ENCODE results near the gene KCNH2.
A peak's percentile ranks its signal among the peaks of the same experiment; 100 is the strongest.

Gene KCNH2

DNA sequence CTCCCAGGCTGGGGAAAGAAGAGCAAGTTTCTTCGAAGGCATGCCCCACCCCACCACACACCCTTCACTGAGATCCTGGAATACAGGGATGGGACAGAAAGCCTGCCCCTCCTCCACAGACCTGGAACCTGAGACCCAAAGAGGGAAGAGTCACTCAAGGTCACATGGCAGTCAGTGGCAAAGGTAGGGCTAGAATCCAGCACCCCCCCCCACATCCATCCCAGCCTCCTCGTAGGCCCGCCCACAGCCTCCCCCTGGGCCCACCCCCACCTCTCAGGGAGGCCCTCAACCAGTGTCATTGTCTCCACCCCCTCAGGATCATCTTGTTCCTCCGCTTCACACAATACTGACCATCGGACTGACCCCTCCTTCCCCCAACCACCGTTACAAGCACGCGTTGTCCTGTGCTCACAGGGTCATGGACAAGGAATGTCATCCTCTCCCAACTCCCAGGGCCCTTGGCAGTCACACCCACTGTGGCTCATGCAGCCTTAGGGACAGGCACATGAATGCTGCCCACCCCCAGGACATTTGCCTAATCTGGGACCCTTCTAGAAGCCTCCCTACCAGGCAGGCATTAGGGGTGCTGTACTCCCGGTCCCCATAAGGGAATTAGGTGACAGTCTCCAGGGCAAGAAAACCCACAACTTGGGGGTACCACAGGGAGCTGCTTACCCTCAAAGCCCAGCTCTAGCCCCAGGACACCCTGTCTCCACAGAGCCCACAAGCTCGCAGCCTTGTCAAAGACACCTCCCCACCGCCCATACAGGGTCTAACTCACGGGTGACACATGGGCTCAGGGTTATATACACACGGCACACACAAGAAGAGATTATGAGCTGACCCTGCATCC is 1.4 kb downstream of the KCNH2 start:
- Mint-ChIP-seq H3K4me1 (ENCODE audit: low read depth) (peaks cover 26% of the 10 kb centered on the region), H3K36me3 (ENCODE audit: low read depth) (peaks cover 5% of the 10 kb centered on the region), H3K4me3 (peak overlapping the region; percentile 84), H3K27ac (no peak overlapping the region), H3K9me3 (no peaks in the 10 kb centered on the region), H3K27me3 (ENCODE audit: low read depth) (peaks cover 55% of the 10 kb centered on the region)

GRCh38 chr7:150975536-150976319 is 2.4 kb downstream of the KCNH2 start:
- Mint-ChIP-seq H3K36me3 (ENCODE audit: low read depth) (peaks cover 5% of the 10 kb centered on the region), H3K27ac (peak overlapping the region; percentile 57), H3K9me3 (no peaks in the 10 kb centered on the region), H3K4me1 (ENCODE audit: low read depth) (peaks cover 26% of the 10 kb centered on the region), H3K4me3 (peak overlapping the region; percentile 73), H3K27me3 (ENCODE audit: low read depth) (peaks cover 48% of the 10 kb centered on the region)

DNA sequence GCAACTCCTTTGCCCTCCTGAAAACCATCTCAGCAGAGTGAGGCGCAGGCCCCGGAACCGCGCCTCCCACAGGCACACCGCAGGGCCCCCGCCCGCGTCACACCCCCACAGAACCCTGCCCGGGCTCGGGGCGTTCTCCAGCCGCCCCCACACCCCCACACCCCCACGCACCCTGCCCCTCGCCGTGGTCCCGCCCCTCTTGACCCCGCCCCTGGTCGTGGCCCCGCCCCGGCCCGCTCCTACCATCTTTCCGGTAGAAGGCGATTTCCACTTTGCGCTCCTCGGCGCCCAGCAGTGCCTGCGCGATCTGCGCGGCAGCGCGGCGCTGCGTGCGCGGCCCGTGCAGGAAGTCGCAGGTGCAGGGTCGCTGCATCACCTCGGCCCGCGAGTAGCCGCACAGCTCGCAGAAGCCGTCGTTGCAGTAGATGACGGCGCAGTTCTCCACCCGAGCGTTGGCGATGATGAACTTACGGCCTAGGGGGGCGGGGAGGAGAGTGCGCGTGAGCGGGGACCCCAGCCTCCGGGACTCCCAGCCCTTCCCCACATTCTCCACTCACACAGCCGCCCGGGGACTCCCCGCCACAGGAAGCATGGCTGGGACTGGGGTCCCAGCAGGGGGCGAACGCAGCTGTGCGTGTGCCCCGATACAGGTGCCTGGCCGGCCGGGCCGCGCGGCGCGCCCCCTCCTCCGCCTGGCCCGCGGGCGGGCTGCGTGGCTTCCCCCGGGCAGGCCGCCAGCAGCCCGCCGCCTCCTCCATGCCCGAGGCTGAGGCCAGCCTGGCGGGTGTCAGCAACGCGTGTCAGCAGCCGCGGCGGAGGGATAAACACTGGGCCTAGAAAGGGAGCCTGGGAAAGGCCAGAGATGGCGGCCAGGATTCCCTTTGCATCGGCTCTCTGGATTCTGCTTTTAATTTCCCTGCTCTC is 3.4 kb downstream of the KCNH2 start:
- Mint-ChIP-seq H3K4me3 (peak overlapping the region; percentile 79), H3K9me3 (no peaks in the 10 kb centered on the region), H3K27me3 (ENCODE audit: low read depth) (peaks cover 38% of the 10 kb centered on the region), H3K4me1 (ENCODE audit: low read depth) (peaks cover 26% of the 10 kb centered on the region), H3K27ac (peak overlapping the region; percentile 59), H3K36me3 (ENCODE audit: low read depth) (peaks cover 5% of the 10 kb centered on the region)

DNA sequence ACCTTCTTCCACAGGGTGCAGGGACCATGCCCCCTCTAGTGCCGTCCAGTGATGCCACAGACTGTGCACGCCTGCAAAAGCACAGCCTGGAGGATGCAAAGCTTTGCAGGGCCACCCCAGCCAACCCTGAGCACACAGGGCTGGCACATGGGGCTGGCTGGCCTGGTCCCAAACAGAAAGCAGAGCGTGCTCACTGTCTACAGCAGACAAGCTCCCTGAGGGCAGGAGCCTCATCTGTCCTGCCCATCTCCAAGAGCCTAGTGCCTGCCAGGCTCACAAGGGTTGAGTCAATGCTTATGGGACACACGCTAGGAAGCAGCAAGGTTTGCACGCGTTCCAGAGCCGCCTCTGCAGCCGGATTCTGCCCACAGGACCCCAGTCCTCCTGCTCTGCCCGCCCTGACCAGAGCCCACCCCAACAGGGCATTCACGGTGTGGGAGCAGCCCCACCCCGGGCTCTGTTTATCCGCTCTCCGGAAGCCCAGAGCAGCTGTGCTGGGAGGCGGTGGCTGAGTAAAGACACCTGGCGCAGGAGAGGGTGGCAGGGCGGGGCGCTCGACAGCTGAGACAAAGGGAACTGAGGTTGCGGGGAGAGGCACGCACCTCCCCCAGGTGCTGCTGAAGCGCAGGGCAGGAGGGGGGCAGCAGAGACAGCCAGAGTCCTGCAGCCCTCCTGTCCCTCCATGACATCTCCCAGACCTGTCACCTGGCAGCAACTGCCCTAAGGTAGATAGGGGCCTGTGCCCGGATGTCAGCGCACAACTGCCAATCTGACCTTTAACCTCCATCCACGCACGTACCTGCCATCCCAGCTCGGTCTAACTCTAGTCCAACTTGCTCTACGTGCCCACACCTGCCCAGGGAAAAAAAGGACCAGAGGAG is 4.3 kb downstream of the KCNH2 start:
- Mint-ChIP-seq H3K4me1 (ENCODE audit: low read depth) (peaks cover 25% of the 10 kb centered on the region), H3K9me3 (no peaks in the 10 kb centered on the region), H3K27me3 (ENCODE audit: low read depth) (peaks cover 31% of the 10 kb centered on the region), H3K4me3 (peak overlapping the region; percentile 59), H3K36me3 (ENCODE audit: low read depth) (peaks cover 5% of the 10 kb centered on the region), H3K27ac (peak overlapping the region; percentile 59)

GRCh38 chr7:150972741-150973140 is 5.4 kb downstream of the KCNH2 start:
- peaks cover 23% of the 10 kb centered on the region for H3K4me1 Mint-ChIP-seq (ENCODE audit: low read depth)
- no peaks in the 10 kb centered on the region for H3K9me3 Mint-ChIP-seq
- H3K27ac Mint-ChIP-seq, result no peak overlapping the region

GRCh38 chr7:150972023-150972468 is 6.1 kb downstream of the KCNH2 start:
- Mint-ChIP-seq H3K9me3 (no peaks in the 10 kb centered on the region), H3K27me3 (ENCODE audit: low read depth) (peaks cover 30% of the 10 kb centered on the region), H3K36me3 (ENCODE audit: low read depth) (peaks cover 5% of the 10 kb centered on the region), H3K27ac (no peak overlapping the region), H3K4me1 (ENCODE audit: low read depth) (peaks cover 19% of the 10 kb centered on the region), H3K4me3 (no peak overlapping the region)

More at GRCh38 chr7:150972741-150973140, 5.4 kb downstream of the KCNH2 start:
- no peak overlapping the region for H3K4me3 Mint-ChIP-seq
- H3K27me3 Mint-ChIP-seq (ENCODE audit: low read depth), result peaks cover 29% of the 10 kb centered on the region
- peaks cover 5% of the 10 kb centered on the region for H3K36me3 Mint-ChIP-seq (ENCODE audit: low read depth)

DNA sequence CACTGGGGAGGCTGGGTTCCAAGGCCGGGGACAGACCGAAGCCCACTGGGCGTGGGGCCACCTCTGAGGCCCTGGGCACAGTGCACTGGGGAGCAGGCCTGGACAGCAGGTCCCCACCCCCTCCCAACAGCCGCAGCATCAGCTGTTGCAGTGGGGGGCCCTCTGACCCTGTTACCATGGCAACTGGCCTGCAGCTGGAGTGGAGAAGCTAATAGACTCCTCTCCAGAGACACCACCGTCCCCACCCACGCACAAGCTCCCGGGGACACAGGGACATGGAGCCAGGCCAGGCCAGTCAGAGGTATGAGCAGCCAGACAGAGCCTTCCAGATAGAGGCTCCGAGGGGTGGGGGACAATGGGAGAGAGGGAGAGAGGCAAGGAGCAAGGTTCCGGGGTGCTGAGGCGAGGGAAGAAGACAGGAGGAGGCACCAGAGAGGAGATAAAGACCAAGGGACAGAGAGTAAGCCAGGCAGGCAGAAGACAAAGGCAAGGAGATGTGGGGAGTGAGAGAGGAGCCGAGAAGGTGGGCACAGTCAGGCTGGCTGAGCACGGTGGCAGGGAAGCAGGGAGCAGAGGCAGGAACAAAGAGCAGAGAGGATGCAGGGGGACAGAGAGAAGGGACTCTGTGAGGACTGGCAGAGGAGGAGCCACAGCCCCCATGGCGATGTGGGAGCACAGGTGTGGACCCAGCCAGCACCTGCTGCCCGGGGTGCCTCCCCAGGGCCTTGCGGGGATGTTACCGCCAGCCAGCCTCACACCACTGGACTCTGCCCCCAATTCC is 6.7 kb downstream of the KCNH2 start:
- H3K4me3 Mint-ChIP-seq, result no peak overlapping the region
- peaks cover 2% of the 10 kb centered on the region for H3K36me3 Mint-ChIP-seq (ENCODE audit: low read depth)
- no peak overlapping the region for H3K27ac Mint-ChIP-seq
- peaks cover 17% of the 10 kb centered on the region for H3K4me1 Mint-ChIP-seq (ENCODE audit: low read depth)
- peaks cover 24% of the 10 kb centered on the region for H3K27me3 Mint-ChIP-seq (ENCODE audit: low read depth)
- no peaks in the 10 kb centered on the region for H3K9me3 Mint-ChIP-seq

GRCh38 chr7:150970424-150970823 is 7.7 kb downstream of the KCNH2 start:
- no peaks in the 10 kb centered on the region for H3K9me3 Mint-ChIP-seq
- H3K4me1 Mint-ChIP-seq (ENCODE audit: low read depth), result peaks cover 12% of the 10 kb centered on the region
- no peak overlapping the region for H3K4me3 Mint-ChIP-seq

GRCh38 chr7:150969475-150969874 is 8.6 kb downstream of the KCNH2 start:
- Mint-ChIP-seq H3K9me3 (no peaks in the 10 kb centered on the region), H3K4me3 (no peak overlapping the region), H3K36me3 (ENCODE audit: low read depth) (no peaks in the 10 kb centered on the region), H3K27me3 (ENCODE audit: low read depth) (peaks cover 13% of the 10 kb centered on the region), H3K4me1 (ENCODE audit: low read depth) (peaks cover 8% of the 10 kb centered on the region), H3K27ac (no peak overlapping the region)

More at GRCh38 chr7:150970424-150970823, 7.7 kb downstream of the KCNH2 start:
- peaks cover 15% of the 10 kb centered on the region for H3K27me3 Mint-ChIP-seq (ENCODE audit: low read depth)
- no peak overlapping the region for H3K27ac Mint-ChIP-seq
- H3K36me3 Mint-ChIP-seq (ENCODE audit: low read depth), result peaks cover under 1% of the 10 kb centered on the region

- Mint-ChIP-seq H3K4me3 (no peak overlapping the region), H3K27ac (no peak overlapping the region), H3K27me3 (ENCODE audit: low read depth) (peaks cover 13% of the 10 kb centered on the region)
Measured at GRCh38 chr7:150968734-150969372, 9.3 kb downstream of the KCNH2 start.

GRCh38 chr7:150968056-150968733 is 9.9 kb downstream of the KCNH2 start:
- no peak overlapping the region for H3K27ac Mint-ChIP-seq

More at GRCh38 chr7:150968734-150969372, 9.3 kb downstream of the KCNH2 start:
- Mint-ChIP-seq H3K36me3 (ENCODE audit: low read depth) (no peaks in the 10 kb centered on the region), H3K9me3 (no peaks in the 10 kb centered on the region), H3K4me1 (ENCODE audit: low read depth) (peaks cover 5% of the 10 kb centered on the region)

DNA sequence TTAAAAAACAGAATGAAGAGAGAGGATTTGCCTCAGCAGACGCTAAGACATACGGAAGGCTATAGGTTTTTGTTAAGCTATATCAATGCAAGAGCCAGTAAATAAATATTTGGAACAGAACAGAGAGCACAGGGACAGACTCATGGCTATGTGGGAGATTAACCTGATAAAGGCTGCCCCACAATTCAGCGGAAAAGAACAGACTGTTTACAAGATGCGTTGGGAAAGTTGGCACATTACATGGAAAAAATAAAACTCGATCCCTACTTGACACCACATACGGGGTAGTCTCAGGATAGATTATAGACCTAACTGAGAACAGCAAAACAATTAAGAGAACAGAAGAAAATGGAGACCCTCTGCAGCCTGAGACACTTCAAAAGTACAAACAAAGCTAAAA is 10.8 kb downstream of the KCNH2 start:
- Mint-ChIP-seq H3K9me3 (no peaks in the 10 kb centered on the region), H3K36me3 (ENCODE audit: low read depth) (no peaks in the 10 kb centered on the region), H3K27me3 (ENCODE audit: low read depth) (peaks cover 17% of the 10 kb centered on the region), H3K27ac (no peak overlapping the region), H3K4me1 (ENCODE audit: low read depth) (peaks cover 2% of the 10 kb centered on the region), H3K4me3 (no peak overlapping the region)

More at GRCh38 chr7:150968056-150968733, 9.9 kb downstream of the KCNH2 start:
- peaks cover 3% of the 10 kb centered on the region for H3K4me1 Mint-ChIP-seq (ENCODE audit: low read depth)
- no peaks in the 10 kb centered on the region for H3K36me3 Mint-ChIP-seq (ENCODE audit: low read depth)
- H3K27me3 Mint-ChIP-seq (ENCODE audit: low read depth), result peaks cover 13% of the 10 kb centered on the region
- H3K9me3 Mint-ChIP-seq, result no peaks in the 10 kb centered on the region
- H3K4me3 Mint-ChIP-seq, result no peak overlapping the region
